Vagina (tissue), 2 donors: ENCODE data around the gene AMT.

ENCODE experiments used
- POLR2AphosphoS5 ChIP-seq, 2 donors: sonication (generic); formaldehyde crosslinking; IDR thresholded peaks; one replicate each; pipeline ENCODE4 v1.9.0; 2017; ENCODE audit warnings: antibody characterized with exemption in 2 of 2, mild to moderate bottlenecking in 2 of 2, low read depth in 1 of 2; ENCODE audit not compliant: insufficient read depth in 1 of 2
- TF ChIP-seq, protein P1 (sequence below), 3 experiments: fragments of 450-650 bp in 2 of 3; fragments of 200-600 bp in 1 of 3; sonication (generic) in 1 of 3; IDR thresholded peaks; one replicate each; pipeline ENCODE4 v1.5.1; 2017 to 2019; ENCODE audit warnings: antibody characterized with exemption in 3 of 3, mild to moderate bottlenecking in 2 of 3, moderate library complexity in 2 of 3

DNA sequence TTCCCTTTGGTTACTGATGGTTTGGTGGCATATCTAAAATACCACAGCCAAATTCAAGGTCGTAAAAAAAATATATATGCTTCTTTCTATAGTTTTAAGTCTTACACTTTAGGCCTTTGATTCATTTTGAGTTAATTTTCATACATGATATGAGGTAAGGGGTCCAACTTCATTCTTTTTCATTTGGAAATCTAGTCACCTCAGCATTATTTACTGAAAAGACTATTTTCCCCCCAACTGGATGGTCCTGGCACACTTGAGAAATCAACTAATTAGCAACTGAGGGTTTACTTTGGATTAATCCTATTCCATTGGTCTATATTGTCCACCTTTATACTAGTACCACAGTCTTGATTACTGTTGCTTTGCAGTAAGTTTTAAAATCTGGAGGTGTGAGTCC is 36.7 kb downstream of the AMT start:
- TF ChIP-seq POLR2AphosphoS5 (IDR thresholded peaks at IDR 0.05; ENCODE audit: insufficient read depth in 1 of 2, low read depth in 1 of 2), result no peak
- TF ChIP-seq, protein P1, sequence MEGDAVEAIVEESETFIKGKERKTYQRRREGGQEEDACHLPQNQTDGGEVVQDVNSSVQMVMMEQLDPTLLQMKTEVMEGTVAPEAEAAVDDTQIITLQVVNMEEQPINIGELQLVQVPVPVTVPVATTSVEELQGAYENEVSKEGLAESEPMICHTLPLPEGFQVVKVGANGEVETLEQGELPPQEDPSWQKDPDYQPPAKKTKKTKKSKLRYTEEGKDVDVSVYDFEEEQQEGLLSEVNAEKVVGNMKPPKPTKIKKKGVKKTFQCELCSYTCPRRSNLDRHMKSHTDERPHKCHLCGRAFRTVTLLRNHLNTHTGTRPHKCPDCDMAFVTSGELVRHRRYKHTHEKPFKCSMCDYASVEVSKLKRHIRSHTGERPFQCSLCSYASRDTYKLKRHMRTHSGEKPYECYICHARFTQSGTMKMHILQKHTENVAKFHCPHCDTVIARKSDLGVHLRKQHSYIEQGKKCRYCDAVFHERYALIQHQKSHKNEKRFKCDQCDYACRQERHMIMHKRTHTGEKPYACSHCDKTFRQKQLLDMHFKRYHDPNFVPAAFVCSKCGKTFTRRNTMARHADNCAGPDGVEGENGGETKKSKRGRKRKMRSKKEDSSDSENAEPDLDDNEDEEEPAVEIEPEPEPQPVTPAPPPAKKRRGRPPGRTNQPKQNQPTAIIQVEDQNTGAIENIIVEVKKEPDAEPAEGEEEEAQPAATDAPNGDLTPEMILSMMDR (IDR thresholded peaks at IDR 0.05), result no peak
